HEK293 (cell line): Measurements from ENCODE around the gene OLFM1.

Experiments
- CTCF ChIA-PET: fragments of 350-600 bp; formaldehyde crosslinking; extraction: SDS; loops from one replicate; lab custom pipeline; 2021; ENCODE audit warnings: antibody characterized with exemption; lab: Yijun Ruan, JAX
- POLR2A ChIA-PET: fragments of 300-600 bp; formaldehyde crosslinking; extraction: SDS; loops from one replicate; lab custom pipeline; 2020; ENCODE audit warnings: antibody characterized with exemption, inconsistent platforms; lab: Yijun Ruan, JAX
- H3K27ac ChIP-seq: fragments of 200-500 bp; sonication (Bioruptor generic); 2 replicates; pipeline ENCODE4 v1.5.1; 2014; ENCODE audit warnings: low read depth, low read length, control low read depth, inconsistent platforms; ENCODE audit errors: extremely low read depth
- H3K36me3 ChIP-seq, 2 experiments: fragments of 200-500 bp in 1 of 2; sonication (Bioruptor generic) in 1 of 2; 1 replicate in 1 of 2; 2 replicates in 1 of 2; pipeline ENCODE4 v1.5.1; 2014 to 2017; ENCODE audit warnings: inconsistent platforms in 2 of 2, low read length in 2 of 2; ENCODE audit not compliant: control insufficient read depth in 2 of 2, insufficient read depth in 1 of 2
- H3K4me1 ChIP-seq: fragments of 200-500 bp; sonication (Bioruptor generic); 2 replicates; pipeline ENCODE4 v1.5.1; 2014; ENCODE audit warnings: mild to moderate bottlenecking, low read length, inconsistent platforms; ENCODE audit not compliant: control insufficient read depth, insufficient read depth
- H3K4me3 ChIP-seq: 2 replicates; pipeline ENCODE4 v1.5.1; 2011; ENCODE audit warnings: low read depth, mild to moderate bottlenecking, control low read depth, low read length, moderate library complexity
- H3K9me3 ChIP-seq: fragments of 200-500 bp; sonication (Bioruptor generic); 2 replicates; pipeline ENCODE4 v1.5.1; 2014; ENCODE audit warnings: low read depth, low read length, inconsistent platforms; ENCODE audit not compliant: control insufficient read depth, insufficient read depth
- EGR2 ChIP-seq: fragments of 450-650 bp; formaldehyde crosslinking; IDR thresholded peaks from 2 replicates; pipeline ENCODE4 v1.5.1; 2016; ENCODE audit warnings: low read depth, missing biosample characterization, missing genetic modification characterization
- GLIS1 ChIP-seq: fragments of 450-650 bp; formaldehyde crosslinking; IDR thresholded peaks from 2 replicates; pipeline ENCODE4 v1.5.1; 2016; ENCODE audit warnings: missing biosample characterization, missing genetic modification characterization
- SALL2 ChIP-seq: fragments of 450-650 bp; formaldehyde crosslinking; IDR thresholded peaks from 2 replicates; pipeline ENCODE4 v1.5.0; 2017; ENCODE audit warnings: missing biosample characterization, mild to moderate bottlenecking, missing genetic modification characterization, borderline replicate concordance
- ZBTB17 ChIP-seq: fragments of 450-650 bp; formaldehyde crosslinking; IDR thresholded peaks from 2 replicates; pipeline ENCODE4 v1.5.1; 2016; ENCODE audit warnings: missing biosample characterization, missing genetic modification characterization
- ZNF146 ChIP-seq: fragments of 450-650 bp; formaldehyde crosslinking; IDR thresholded peaks from 2 replicates; pipeline ENCODE4 v1.5.1; 2016; ENCODE audit warnings: missing biosample characterization, missing genetic modification characterization
- ZNF211 ChIP-seq: fragments of 450-650 bp; formaldehyde crosslinking; IDR thresholded peaks from 2 replicates; pipeline ENCODE4 v1.5.1; 2016; ENCODE audit warnings: low read depth, missing biosample characterization, missing genetic modification characterization
- ZNF391 ChIP-seq: fragments of 450-650 bp; formaldehyde crosslinking; IDR thresholded peaks from 2 replicates; pipeline ENCODE4 v1.5.1; 2016; ENCODE audit warnings: low read depth, missing biosample characterization, missing genetic modification characterization, borderline replicate concordance
- ZNF76 ChIP-seq: fragments of 450-650 bp; formaldehyde crosslinking; IDR thresholded peaks from 2 replicates; pipeline ENCODE4; 2016; ENCODE audit warnings: low read depth, missing biosample characterization, missing genetic modification characterization, borderline replicate concordance
- TF ChIP-seq, protein P1 (sequence below): fragments of 450-650 bp; formaldehyde crosslinking; IDR thresholded peaks from 2 replicates; pipeline ENCODE4 v1.5.1; 2016; ENCODE audit warnings: missing biosample characterization, missing genetic modification characterization

OLFM1 gene

DNA sequence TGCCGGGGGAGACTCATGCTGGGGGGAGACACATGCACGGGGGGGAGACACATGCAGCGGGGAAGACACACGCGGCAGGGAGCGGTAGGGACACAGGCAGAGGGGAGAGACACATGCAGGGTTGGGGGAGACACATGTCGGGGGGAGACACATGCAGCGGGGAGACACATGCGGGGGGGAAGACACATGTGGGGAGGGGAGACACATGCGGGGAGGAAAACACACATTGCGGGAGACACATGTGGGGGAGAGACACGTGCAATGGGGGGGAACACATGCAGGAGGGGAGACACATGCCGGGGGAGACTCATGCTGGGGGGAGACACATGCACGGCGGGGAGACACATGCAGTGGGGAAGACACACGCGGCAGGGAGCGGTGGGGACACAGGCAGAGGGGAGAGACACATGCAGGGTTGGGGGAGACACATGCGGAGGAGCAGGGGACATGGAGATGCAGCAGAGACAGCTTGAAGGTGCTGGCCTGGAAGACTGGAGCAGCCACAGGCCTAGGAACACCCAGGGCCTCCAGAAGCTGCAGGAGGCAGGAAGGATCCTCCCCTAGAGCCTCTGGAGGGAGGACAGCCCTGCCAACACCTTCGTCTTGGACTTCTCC is 20.3 kb upstream of the OLFM1 start:
- Histone ChIP-seq H3K4me3 (no peak overlapping the region), H3K27ac (no peak overlapping the region)
- TF ChIP-seq GLIS1 (tag by site-specific recombination) (peak; percentile 32; the same call in 1 of the 2 replicates), ZNF211 (no peak)
- TF ChIP-seq, all 188 proteins: peak for 1
- Histone ChIP-seq H3K4me1 (no peaks in the 10 kb centered on the region), H3K36me3 (no peaks in the 10 kb centered on the region), H3K9me3 (no peaks in the 10 kb centered on the region)
- ChIA-PET CTCF (interaction anchor here (0.7 kb wide), 1 partner anchor 310 kb away, joined by 4 read pairs; no protein-coding TSS in a partner anchor), POLR2A (no interaction called here)

DNA sequence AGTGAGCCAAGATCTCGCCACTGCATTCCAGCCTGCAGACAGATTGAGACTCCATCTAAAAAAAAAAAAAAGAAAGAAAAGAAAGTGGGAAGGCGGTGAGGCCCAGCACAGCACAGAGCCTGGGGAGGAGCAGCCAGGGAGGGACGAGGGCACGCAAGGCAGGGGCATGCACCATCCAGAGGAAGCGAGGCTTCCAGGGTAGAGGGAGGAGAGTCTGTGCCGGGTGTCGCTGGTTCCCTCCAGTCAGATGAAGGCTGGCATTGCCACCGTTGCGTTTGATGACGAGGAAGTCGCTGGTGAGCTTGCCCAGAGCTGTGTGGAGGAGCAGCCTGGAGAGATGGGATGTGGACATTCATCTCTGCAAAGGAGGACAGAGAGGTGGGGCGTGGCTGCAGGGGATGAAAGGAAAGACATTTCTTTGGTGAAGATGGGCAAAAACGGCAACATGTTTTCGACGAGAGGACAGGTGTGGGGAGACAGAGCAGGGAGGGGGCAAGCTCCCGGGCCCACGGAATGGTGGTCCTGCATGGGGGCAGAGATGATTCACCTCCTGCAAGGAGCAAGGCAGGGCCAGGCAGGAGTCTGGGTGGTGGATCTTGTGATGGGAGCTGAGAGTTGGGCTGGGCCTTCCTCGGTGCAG is 18.6 kb upstream of the OLFM1 start:
- Histone ChIP-seq H3K4me3 (no peak overlapping the region), H3K27ac (no peak overlapping the region), H3K4me1 (no peaks in the 10 kb centered on the region), H3K9me3 (no peaks in the 10 kb centered on the region), H3K36me3 (no peaks in the 10 kb centered on the region)
- ChIA-PET POLR2A (no interaction called here), CTCF (no interaction called here)
- no peak for TF ChIP-seq ZNF76 (tag by site-specific recombination)

DNA sequence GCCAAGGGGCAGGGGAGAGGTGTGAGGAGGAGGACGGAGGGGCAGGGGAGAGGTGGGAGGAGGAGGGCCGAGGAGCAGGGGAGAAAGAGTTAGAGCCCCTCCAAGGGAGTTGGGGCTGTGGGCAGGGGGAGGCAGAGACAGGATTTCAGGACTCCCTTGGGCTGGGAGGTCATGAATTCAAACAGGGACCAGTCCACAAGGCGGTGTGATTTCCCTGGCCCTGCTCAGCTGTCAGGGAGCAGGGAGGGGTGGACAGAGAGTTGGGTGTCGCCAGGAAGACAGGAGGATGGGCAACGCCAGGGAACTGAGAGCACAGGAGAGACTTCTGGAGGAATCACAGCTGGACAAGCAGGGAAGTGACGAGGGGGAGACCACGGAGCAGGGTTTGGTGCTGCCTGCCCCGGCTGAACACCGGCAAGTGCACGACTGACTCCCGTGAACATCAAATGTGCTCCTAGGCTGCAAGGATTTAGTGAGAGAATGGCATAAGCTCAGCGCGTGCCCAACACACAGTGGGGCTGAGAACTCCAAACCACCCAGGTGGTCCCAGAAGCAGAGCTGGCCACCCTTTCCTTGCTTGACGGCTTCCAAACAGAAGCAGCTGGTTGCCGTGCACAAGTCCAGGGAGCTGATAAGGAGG is 17.8 kb upstream of the OLFM1 start:
- POLR2A ChIA-PET = no interaction called here
- Histone ChIP-seq H3K36me3 (no peaks in the 10 kb centered on the region), H3K4me1 (no peaks in the 10 kb centered on the region), H3K9me3 (no peaks in the 10 kb centered on the region), H3K4me3 (no peak overlapping the region), H3K27ac (no peak overlapping the region)
- CTCF ChIA-PET = interaction anchor here (1.2 kb wide), 1 partner anchor 343 kb away, joined by 3 read pairs; no protein-coding TSS in a partner anchor
- no peak for TF ChIP-seq ZNF391
- peak; percentile 2; the same call in 1 of the 2 replicates for TF ChIP-seq EGR2 (tag by site-specific recombination)
- no peak for TF ChIP-seq SALL2 (tag by site-specific recombination)
- TF ChIP-seq ZNF146 (tag by site-specific recombination) = no peak

DNA sequence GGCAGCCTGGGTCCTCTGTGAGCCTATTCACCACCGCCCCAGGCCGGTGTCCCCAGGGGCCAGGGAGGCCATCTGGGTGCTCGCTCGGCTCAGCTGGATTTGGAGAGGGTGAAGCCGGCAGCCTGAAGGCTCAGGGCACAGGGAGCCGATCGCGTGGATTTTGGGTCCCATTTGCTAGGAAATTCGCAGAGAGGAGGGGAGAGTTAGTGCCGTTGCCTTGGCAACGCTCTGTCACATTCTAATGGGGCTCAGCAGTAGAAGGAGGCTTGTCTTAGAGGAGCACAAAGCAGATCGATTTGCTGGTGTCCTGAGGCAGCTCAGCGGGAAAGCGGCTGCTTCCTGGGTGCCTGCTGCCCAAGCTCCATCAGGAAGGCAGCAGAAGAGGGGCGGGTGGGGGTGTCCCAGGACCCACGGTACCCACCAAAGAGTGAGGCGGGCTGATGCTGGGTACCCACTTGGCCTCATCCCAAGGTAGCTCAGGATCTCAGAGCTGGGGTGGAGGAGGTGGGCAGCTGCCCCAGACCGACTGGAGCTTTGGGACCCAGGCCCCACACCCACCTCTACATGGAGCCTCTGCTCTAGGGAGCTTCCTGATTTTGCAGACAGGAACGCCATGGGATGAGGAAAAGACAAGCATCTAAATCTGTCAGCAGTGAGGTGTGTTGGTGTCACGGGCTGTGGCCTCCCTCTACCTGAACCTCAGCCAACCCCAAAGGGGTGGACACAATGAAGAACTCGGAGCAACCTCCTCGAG is 17.1 kb upstream of the OLFM1 start:
- no peaks in the 10 kb centered on the region for H3K4me1 ChIP-seq
- no peak overlapping the region for H3K27ac ChIP-seq
- 0 out of 2 replicates have a peak, but pooled peaks have one; percentile 13 for TF ChIP-seq ZBTB17 (tag by site-specific recombination)
- TF ChIP-seq, protein P1, sequence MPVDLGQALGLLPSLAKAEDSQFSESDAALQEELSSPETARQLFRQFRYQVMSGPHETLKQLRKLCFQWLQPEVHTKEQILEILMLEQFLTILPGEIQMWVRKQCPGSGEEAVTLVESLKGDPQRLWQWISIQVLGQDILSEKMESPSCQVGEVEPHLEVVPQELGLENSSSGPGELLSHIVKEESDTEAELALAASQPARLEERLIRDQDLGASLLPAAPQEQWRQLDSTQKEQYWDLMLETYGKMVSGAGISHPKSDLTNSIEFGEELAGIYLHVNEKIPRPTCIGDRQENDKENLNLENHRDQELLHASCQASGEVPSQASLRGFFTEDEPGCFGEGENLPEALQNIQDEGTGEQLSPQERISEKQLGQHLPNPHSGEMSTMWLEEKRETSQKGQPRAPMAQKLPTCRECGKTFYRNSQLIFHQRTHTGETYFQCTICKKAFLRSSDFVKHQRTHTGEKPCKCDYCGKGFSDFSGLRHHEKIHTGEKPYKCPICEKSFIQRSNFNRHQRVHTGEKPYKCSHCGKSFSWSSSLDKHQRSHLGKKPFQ (tag by site-specific recombination) = no peak
- no peaks in the 10 kb centered on the region for H3K36me3 ChIP-seq
- POLR2A ChIA-PET = no interaction called here
- CTCF ChIA-PET = interaction anchor here (0.6 to 1.2 kb wide), 2 partner anchors 343 to 360 kb away, joined by 3 to 4 read pairs; no protein-coding TSS in a partner anchor
- H3K4me3 ChIP-seq = no peak overlapping the region
- no peaks in the 10 kb centered on the region for H3K9me3 ChIP-seq
